Upper lobe of left lung (tissue), 6 donors: Measurements from ENCODE around the gene RNF130. TPM values are rescaled to one million over a fixed set of nuclear protein-coding genes. Genes with fewer than 3 reads are reported as not detected.

Experiments used
- ATAC-seq, 2 donors: fragments of 200-7000 bp; cut with Tn5 transposase; one replicate each; pipeline ENCODE4 v1.9.1; 2022; ENCODE audit warnings: mild to moderate bottlenecking in 2 of 2, moderate library complexity in 2 of 2; ENCODE audit not compliant: low FRiP score in 2 of 2
- DNase-seq, 2 donors: peaks; one replicate each; pipeline ENCODE4 v3.0.0-alpha.2; 2019 to 2020
- H3K27ac ChIP-seq, 4 donors: fragments of 200-600 bp; sonication (generic); one replicate each; pipeline ENCODE4 v1.5.1; 2016 to 2019
- H3K27me3 ChIP-seq, 4 donors: fragments of 200-600 bp; sonication (generic); one replicate each; pipeline ENCODE4 v1.5.1; 2017 to 2019
- H3K36me3 ChIP-seq, 4 donors: fragments of 200-600 bp; sonication (generic); one replicate each; pipeline ENCODE4 v1.5.1; 2016 to 2019
- H3K4me1 ChIP-seq, 4 donors: fragments of 200-600 bp; sonication (generic); one replicate each; pipeline ENCODE4 v1.5.1; 2018 to 2019
- H3K4me3 ChIP-seq, 4 donors: fragments of 200-600 bp; sonication (generic); one replicate each; pipeline ENCODE4 v1.5.1; 2017 to 2019; ENCODE audit warnings: mild to moderate bottlenecking in 2 of 4, moderate library complexity in 1 of 4
- H3K9me3 ChIP-seq, 4 donors: fragments of 200-600 bp; sonication (generic); one replicate each; pipeline ENCODE4 v1.5.1; 2018 to 2019
- EP300 ChIP-seq, 4 donors: sonication (generic); formaldehyde crosslinking; IDR thresholded peaks; one replicate each; pipeline ENCODE4 v1.5.1; 2017; ENCODE audit warnings: antibody characterized with exemption in 4 of 4, control low read depth in 2 of 4
- POLR2A ChIP-seq, 4 donors: fragments of 450-650 bp; IDR thresholded peaks; one replicate each; pipeline ENCODE4 v1.5.1; 2016 to 2017; ENCODE audit warnings: antibody characterized with exemption in 4 of 4, mild to moderate bottlenecking in 2 of 4
- POLR2AphosphoS5 ChIP-seq, 2 donors: sonication (generic); formaldehyde crosslinking; IDR thresholded peaks; one replicate each; pipeline ENCODE4 v1.5.1; 2017; ENCODE audit warnings: antibody characterized with exemption in 2 of 2
- WGBS, 2 donors: methylation state at CpG; one replicate each; pipeline ENCODE4 v1.1.5; 2017 to 2018; 5-methylcytosine and 5-hydroxymethylcytosine counted together
- total RNA-seq, 6 donors: library from RNA; depleted of rRNA in 4 of 6; stranded (reverse); fragments of >200 nt in 4 of 6; gene quantifications; one replicate each; pipeline versions ENCODE4 v1.1.0 to v1.2.1, GENCODE V29; 2016 to 2021
- TF ChIP-seq, protein P1 (sequence below), 6 experiments: fragments of 450-650 bp in 4 of 6; fragments of 200-600 bp in 2 of 6; sonication (generic) in 2 of 6; IDR thresholded peaks; one replicate each; pipeline ENCODE4 v1.5.1; 2016 to 2019; ENCODE audit warnings: antibody characterized with exemption in 6 of 6
- donor health status: DM: no; HTN: no; CAD: no; lungs with moderate emphysema.
- donor health status: DM: no; HTN: yes; CAD: no; lungs with severe emphysema.

Gene RNF130
- total RNA-seq, 6 donors from 2014 or later = 54.5 to 137 (median 98.2) TPM

DNA sequence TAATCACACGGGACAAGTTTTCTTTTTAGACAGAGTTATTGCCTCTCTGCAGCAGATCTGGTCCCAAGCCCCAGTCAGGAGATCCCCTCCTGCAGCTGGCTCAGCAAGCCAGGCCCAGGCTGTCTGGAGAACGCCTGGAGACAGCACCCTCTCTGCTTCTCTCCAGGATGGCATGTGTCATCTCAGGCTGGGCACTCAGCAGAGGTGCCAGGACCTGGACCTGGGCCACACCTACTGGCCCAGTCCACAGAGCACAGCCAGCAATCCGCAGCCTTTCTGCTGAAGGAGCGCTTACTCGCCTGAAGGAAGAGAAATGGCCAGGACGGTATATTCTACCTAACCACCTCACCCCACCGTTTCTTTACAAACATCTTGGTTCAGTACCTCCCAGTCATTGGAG lies 159.2 kb downstream of the RNF130 start:
- 83 to 84% methylated on average over 7 of the region's 7 CpGs for WGBS, 2 donors
- ATAC-seq (no peak), DNase-seq (no peak)
- no peaks in the 10 kb centered on the region for H3K36me3 ChIP-seq
- H3K27ac ChIP-seq = no peak overlapping the region
- no peak for TF ChIP-seq EP300 (IDR thresholded peaks at IDR 0.05)
- TF ChIP-seq, protein P1, sequence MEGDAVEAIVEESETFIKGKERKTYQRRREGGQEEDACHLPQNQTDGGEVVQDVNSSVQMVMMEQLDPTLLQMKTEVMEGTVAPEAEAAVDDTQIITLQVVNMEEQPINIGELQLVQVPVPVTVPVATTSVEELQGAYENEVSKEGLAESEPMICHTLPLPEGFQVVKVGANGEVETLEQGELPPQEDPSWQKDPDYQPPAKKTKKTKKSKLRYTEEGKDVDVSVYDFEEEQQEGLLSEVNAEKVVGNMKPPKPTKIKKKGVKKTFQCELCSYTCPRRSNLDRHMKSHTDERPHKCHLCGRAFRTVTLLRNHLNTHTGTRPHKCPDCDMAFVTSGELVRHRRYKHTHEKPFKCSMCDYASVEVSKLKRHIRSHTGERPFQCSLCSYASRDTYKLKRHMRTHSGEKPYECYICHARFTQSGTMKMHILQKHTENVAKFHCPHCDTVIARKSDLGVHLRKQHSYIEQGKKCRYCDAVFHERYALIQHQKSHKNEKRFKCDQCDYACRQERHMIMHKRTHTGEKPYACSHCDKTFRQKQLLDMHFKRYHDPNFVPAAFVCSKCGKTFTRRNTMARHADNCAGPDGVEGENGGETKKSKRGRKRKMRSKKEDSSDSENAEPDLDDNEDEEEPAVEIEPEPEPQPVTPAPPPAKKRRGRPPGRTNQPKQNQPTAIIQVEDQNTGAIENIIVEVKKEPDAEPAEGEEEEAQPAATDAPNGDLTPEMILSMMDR (IDR thresholded peaks at IDR 0.05) = no peak
- no peak for TF ChIP-seq POLR2A (IDR thresholded peaks at IDR 0.05)
- no peak for TF ChIP-seq POLR2AphosphoS5 (IDR thresholded peaks at IDR 0.05)
- H3K9me3 ChIP-seq = no peaks in the 10 kb centered on the region
- peaks cover 10 to 17% (median 14%) of the 10 kb centered on the region in 4 donors for H3K4me1 ChIP-seq
- H3K27me3 ChIP-seq = no peaks in the 10 kb centered on the region
- no peak overlapping the region for H3K4me3 ChIP-seq

DNA sequence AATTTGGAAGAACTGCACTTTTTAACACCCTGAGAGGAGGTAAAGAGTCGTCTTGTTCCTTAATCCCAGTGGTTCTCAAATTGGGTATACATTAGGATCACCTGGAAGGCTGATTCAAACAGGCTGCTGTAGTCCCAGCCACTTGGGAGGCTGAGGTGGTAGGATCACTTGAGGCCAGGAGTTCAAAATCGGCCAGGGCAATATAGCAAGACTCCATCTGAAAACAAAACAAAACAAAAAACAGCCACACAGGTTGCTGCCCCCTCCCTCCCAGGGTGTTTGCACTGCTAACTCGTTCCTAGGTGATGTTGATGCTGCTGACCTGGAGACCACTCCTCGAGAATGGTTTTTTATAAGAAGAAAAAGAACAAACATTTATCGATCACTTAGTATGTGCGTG lies 162.3 kb downstream of the RNF130 start:
- H3K4me1 ChIP-seq = peaks cover 23 to 32% (median 26%) of the 10 kb centered on the region in 4 donors
- WGBS, 2 donors = 90 to 93% methylated on average over 6 of the region's 6 CpGs

DNA sequence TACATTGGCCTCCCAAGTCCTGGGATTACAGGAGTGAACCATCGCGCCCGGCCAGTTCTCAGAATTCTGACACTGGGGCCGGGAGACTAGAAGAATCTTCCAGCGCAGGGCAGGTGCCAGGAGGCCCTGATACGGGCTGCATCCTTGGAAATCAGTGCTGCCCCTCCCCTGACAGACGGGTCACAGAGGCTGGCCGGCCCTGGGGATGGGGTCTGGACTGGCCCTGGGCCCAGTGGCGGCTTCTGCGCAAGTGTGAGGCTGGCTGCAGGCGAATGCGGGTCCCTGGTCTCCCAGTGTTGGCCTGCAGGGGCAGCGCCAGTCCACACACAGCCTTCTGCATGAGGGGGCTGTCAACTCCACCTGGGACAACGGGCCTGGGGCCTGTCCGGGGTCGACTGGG lies 163.0 kb downstream of the RNF130 start:
- 91 to 92% methylated on average over 6 to 16 of the region's 16 CpGs for WGBS, 2 donors

More for the DNA sequence above, 162.3 kb downstream of the RNF130 start:
- Histone ChIP-seq H3K9me3 (no peaks in the 10 kb centered on the region), H3K4me3 (no peak overlapping the region), H3K27ac (no peak overlapping the region), H3K27me3 (no peaks in the 10 kb centered on the region), H3K36me3 (peaks cover 0 to 7% (median 2%) of the 10 kb centered on the region in 4 donors)
- TF ChIP-seq EP300 (IDR thresholded peaks at IDR 0.05) (no peak), POLR2A (IDR thresholded peaks at IDR 0.05) (no peak), POLR2AphosphoS5 (IDR thresholded peaks at IDR 0.05) (no peak)
- TF ChIP-seq, protein P1 (IDR thresholded peaks at IDR 0.05) = no peak
- DNase-seq (no peak), ATAC-seq (no peak)

DNA sequence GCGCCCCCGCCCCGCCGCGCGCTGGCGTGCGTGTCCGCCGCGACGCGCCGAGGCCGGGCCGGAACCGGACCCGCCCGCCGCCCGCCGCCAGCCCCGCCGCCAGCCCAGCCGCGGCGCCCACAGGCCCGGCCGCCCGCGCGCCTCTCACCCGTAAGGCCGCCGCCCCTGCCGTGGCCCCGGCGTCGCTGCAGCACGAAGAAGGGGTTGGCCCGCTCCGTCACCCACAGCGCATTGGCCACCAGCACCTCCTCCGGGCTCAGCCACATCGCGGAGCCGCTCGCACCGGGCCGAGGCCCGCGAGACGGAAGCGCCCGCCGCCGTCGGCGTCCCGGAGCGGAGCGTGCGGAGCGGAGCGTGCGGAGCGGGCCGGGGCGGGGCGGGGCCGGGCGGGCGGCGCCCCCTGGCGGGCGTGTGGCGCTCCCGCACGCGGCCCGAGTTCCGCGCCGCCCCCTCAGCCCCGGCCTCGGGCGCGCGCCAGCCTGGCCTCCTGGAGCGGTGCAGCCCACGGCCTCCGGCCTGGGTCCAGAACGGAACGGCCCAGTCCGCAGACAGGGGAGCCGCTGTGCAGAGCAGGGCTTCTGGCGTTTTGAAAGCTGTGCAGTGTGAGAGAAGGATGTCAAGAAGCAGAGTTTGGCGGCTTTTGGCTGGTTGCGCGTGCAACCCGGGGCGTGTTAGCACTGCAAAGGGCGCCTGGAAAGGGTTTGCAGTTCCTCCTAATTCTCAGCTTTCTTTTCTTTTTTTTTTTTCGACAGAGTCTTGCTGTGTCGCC lies 163.8 kb downstream of the RNF130 start, which contains the start of gene TBC1D9B:
TSS of gene TBC1D9B (minus strand) at position 342 of the 769 bp plus-strand sequence. CDS start at position 266, 76 bp downstream.
- H3K27me3 ChIP-seq = no peaks in the 10 kb centered on the region
- H3K9me3 ChIP-seq = no peaks in the 10 kb centered on the region
- H3K4me1 ChIP-seq = peaks cover 18 to 25% (median 22%) of the 10 kb centered on the region in 4 donors
- peak within 1 kb of the TSS; percentile 63 to 90 (median 78) for H3K4me3 ChIP-seq
- ATAC-seq (peak; percentile 85 to 96), DNase-seq (peak; percentile 67 to 95)
- H3K27ac ChIP-seq = peak within 1 kb of the TSS; percentile 60 to 84 (median 72)
- TF ChIP-seq, protein P1 (IDR thresholded peaks at IDR 0.05) = peak; percentile 74 to 90 (median 85)
- TF ChIP-seq POLR2AphosphoS5 (IDR thresholded peaks at IDR 0.05) (no peak), POLR2A (IDR thresholded peaks at IDR 0.05) (peak in 1 of 4 donors; percentile 57), EP300 (IDR thresholded peaks at IDR 0.05) (no peak)
- 1 to 9% methylated on average over 9 to 23 of the region's 105 CpGs for WGBS, 2 donors
- peaks cover 0 to 22% (median 11%) of the 10 kb centered on the region in 4 donors for H3K36me3 ChIP-seq

More for the DNA sequence above, 163.0 kb downstream of the RNF130 start:
- TF ChIP-seq, protein P1 (IDR thresholded peaks at IDR 0.05) = peak in 1 of 6 experiments; percentile 10
- no peak for TF ChIP-seq POLR2AphosphoS5 (IDR thresholded peaks at IDR 0.05)
- H3K36me3 ChIP-seq = peaks cover 0 to 14% (median 4%) of the 10 kb centered on the region in 4 donors
- H3K9me3 ChIP-seq = no peaks in the 10 kb centered on the region
- ATAC-seq (no peak), DNase-seq (peak in 1 of 2 donors; percentile 82)
- H3K27me3 ChIP-seq = no peaks in the 10 kb centered on the region
- peak overlapping the region in 3 of 4 donors; percentile 63 to 82 (median 75) for H3K4me3 ChIP-seq
- peaks cover 20 to 27% (median 22%) of the 10 kb centered on the region in 4 donors for H3K4me1 ChIP-seq
- H3K27ac ChIP-seq = peak overlapping the region; percentile 43 to 84 (median 65)
